Gastrocnemius medialis (tissue), 4 donors: ENCODE measurements around the gene SCT. TPM values are rescaled to one million over a fixed set of nuclear protein-coding genes. Genes with fewer than 3 reads are reported as not detected.

Source experiments
- ATAC-seq, 2 donors: fragments of 150-250 bp; one replicate each; pipeline ENCODE4 v1.9.1; 2016
- DNase-seq, 2 donors: peaks; one replicate each; pipeline ENCODE4 v3.0.0-alpha.2; 2019
- H3K27ac ChIP-seq, 4 donors: fragments of 200-600 bp; sonication (generic); 1 replicate in 1 of 4; 2 replicates in 3 of 4; pipeline ENCODE4 v1.5.1; 2016 to 2018; ENCODE audit warnings: mild to moderate bottlenecking in 2 of 4, moderate library complexity in 1 of 4
- H3K27me3 ChIP-seq, 3 donors: fragments of 200-600 bp; sonication (generic) in 2 of 3; 1 replicate in 1 of 3; 2 replicates in 2 of 3; pipeline versions ENCODE4 v1.5.1 to v1.6.0; 2016 to 2019; ENCODE audit warnings: mild to moderate bottlenecking in 1 of 3, moderate library complexity in 1 of 3
- H3K36me3 ChIP-seq, 2 donors: fragments of 200-600 bp; sonication (generic) in 1 of 2; one replicate each; pipeline ENCODE4 v1.5.1; 2017 to 2018
- H3K4me1 ChIP-seq, 2 donors: fragments of 200-600 bp; sonication (generic) in 1 of 2; one replicate each; pipeline ENCODE4 v1.5.1; 2016 to 2017; ENCODE audit warnings: mild to moderate bottlenecking in 2 of 2
- H3K4me3 ChIP-seq, 4 donors: fragments of 200-600 bp; sonication (generic) in 3 of 4; 1 replicate in 1 of 4; 2 replicates in 3 of 4; pipeline ENCODE4 v1.5.1; 2016 to 2019; ENCODE audit warnings: mild to moderate bottlenecking in 2 of 4
- H3K9me3 ChIP-seq, 3 donors: fragments of 200-600 bp; sonication (generic) in 2 of 3; 1 replicate in 1 of 3; 2 replicates in 2 of 3; pipeline ENCODE4 v1.5.1; 2016 to 2019
- CTCF ChIP-seq, 5 experiments: fragments of 450-650 bp in 3 of 5; fragments of 200-600 bp in 2 of 5; sonication (generic) in 2 of 5; IDR thresholded peaks in 4 of 5; conservative IDR thresholded peaks in 1 of 5; 1 replicate in 4 of 5; 2 replicates in 1 of 5; pipeline ENCODE4 v1.5.1; 2016 to 2019; ENCODE audit warnings: antibody characterized with exemption in 5 of 5, mild to moderate bottlenecking in 3 of 5, moderate library complexity in 3 of 5
- POLR2A ChIP-seq, 2 donors: fragments of 450-650 bp; IDR thresholded peaks; one replicate each; pipeline ENCODE4 v1.6.1; 2017; ENCODE audit warnings: antibody characterized with exemption in 2 of 2, mild to moderate bottlenecking in 2 of 2, moderate library complexity in 2 of 2
- in situ Hi-C, 4 donors: fragments of 200-750 bp; cut with MboI; loops; one replicate each; pipeline versions ENCODE4 v1.15.0 to v1.8.0; 2017; ENCODE audit warnings: low sequenced_read_pairs in 4 of 4
- intact Hi-C: fragments of 100-400 bp; cut with DNase I; formaldehyde crosslinking; loops from one replicate; pipeline ENCODE4 v1.15.1; 2023; ENCODE audit warnings: low total_unique reads
- total RNA-seq, 4 donors: library from RNA; depleted of rRNA; stranded (reverse); fragments of >200 nt; gene quantifications; one replicate each; pipeline versions ENCODE4 v1.1.0 to v1.2.3, GENCODE V29; 2016

SCT gene
- total RNA-seq, 4 donors from 2014 or later: not detected

GRCh38 chr11:630871-631270, 3.9 kb upstream of the SCT start:
- DNase-seq: no peak
- no peak for TF ChIP-seq CTCF (IDR thresholded peaks at IDR 0.05 in 4 of 5, conservative IDR thresholded peaks at IDR 0.05 in 1 of 5)
- no peak for TF ChIP-seq POLR2A (IDR thresholded peaks at IDR 0.05)
- in situ Hi-C loops (no loop called here), intact Hi-C loops (loop anchor here (5.0 kb wide), 1 partner anchor 66 kb away; the partner anchor contains the start of genes DEAF1 and TMEM80)
- H3K9me3 ChIP-seq: no peaks in the 10 kb centered on the region
- peak overlapping the region; percentile 81 to 93 (median 86) for H3K27ac ChIP-seq
- no peaks in the 10 kb centered on the region for H3K36me3 ChIP-seq
- ATAC-seq: no peak
- H3K4me3 ChIP-seq: no peak overlapping the region
- H3K27me3 ChIP-seq: peaks cover 0 to 3% (median 0%) of the 10 kb centered on the region in 3 donors
- H3K4me1 ChIP-seq: peaks cover 18 to 42% of the 10 kb centered on the region in 2 donors

GRCh38 chr11:629237-629583, 2.2 kb upstream of the SCT start:
- no peak overlapping the region for H3K4me3 ChIP-seq
- intact Hi-C loops: loop anchor here (2.0 kb wide), 1 partner anchor 52 kb away; the partner anchor contains the start of gene PHRF1
- DNase-seq (peak; percentile 70 to 90), ATAC-seq (peak; percentile 87 to 88)
- H3K4me1 ChIP-seq: peaks cover 18 to 43% of the 10 kb centered on the region in 2 donors
- peak in 4 of 5 experiments; percentile 28 to 50 (median 38) for TF ChIP-seq CTCF (IDR thresholded peaks at IDR 0.05 in 4 of 5, conservative IDR thresholded peaks at IDR 0.05 in 1 of 5)
- no peak for TF ChIP-seq POLR2A (IDR thresholded peaks at IDR 0.05)
- no peaks in the 10 kb centered on the region for H3K9me3 ChIP-seq
- no peaks in the 10 kb centered on the region for H3K36me3 ChIP-seq
- in situ Hi-C loops: no loop called here
- H3K27ac ChIP-seq: peak overlapping the region; percentile 81 to 93 (median 86)
- H3K27me3 ChIP-seq: peaks cover 0 to 4% (median 3%) of the 10 kb centered on the region in 3 donors

- peaks cover 13 to 38% of the 10 kb centered on the region in 2 donors for H3K4me1 ChIP-seq
- DNase-seq: no peak
- peaks cover 0 to 4% (median 3%) of the 10 kb centered on the region in 3 donors for H3K27me3 ChIP-seq
- TF ChIP-seq CTCF (IDR thresholded peaks at IDR 0.05 in 4 of 5, conservative IDR thresholded peaks at IDR 0.05 in 1 of 5): no peak
- TF ChIP-seq POLR2A (IDR thresholded peaks at IDR 0.05): no peak
- no peaks in the 10 kb centered on the region for H3K9me3 ChIP-seq
- intact Hi-C loops (loop anchor here (1.0 to 2.0 kb wide), 2 partner anchors 16 to 51 kb away; partner anchors contain the start of gene PHRF1), in situ Hi-C loops (no loop called here)
- no peak for ATAC-seq
- no peaks in the 10 kb centered on the region for H3K36me3 ChIP-seq
- H3K27ac ChIP-seq: peak overlapping the region; percentile 81 to 93 (median 86)
- H3K4me3 ChIP-seq: peak overlapping the region in 1 of 4 donors; percentile 6
Measured at GRCh38 chr11:628056-628455, 1.1 kb upstream of the SCT start.

- intact Hi-C loops: no loop called here
- TF ChIP-seq CTCF (IDR thresholded peaks at IDR 0.05 in 4 of 5, conservative IDR thresholded peaks at IDR 0.05 in 1 of 5) (no peak), POLR2A (IDR thresholded peaks at IDR 0.05) (no peak)
- peaks cover 12 to 31% of the 10 kb centered on the region in 2 donors for H3K4me1 ChIP-seq
- no peaks in the 10 kb centered on the region for H3K36me3 ChIP-seq
- in situ Hi-C loops: no loop called here
- H3K4me3 ChIP-seq: no peak overlapping the region
- peak overlapping the region in 1 of 4 donors; percentile 93 for H3K27ac ChIP-seq
- ATAC-seq (no peak), DNase-seq (no peak)
- H3K9me3 ChIP-seq: no peaks in the 10 kb centered on the region
- H3K27me3 ChIP-seq: peaks cover 0 to 7% (median 4%) of the 10 kb centered on the region in 3 donors
Measured at GRCh38 chr11:627308-627576, 261 bp upstream of the SCT start.
